C4-2B (cell line): Measurements from ENCODE around the gene SYNJ2.

Source experiments
- H3K27ac ChIP-seq: fragments of 450-650 bp; 2 replicates; pipeline ENCODE4 v1.5.1; 2017
- ZFX ChIP-seq: fragments of 450-650 bp; IDR thresholded peaks from 2 replicates; pipeline ENCODE4 v1.6.1; 2017
- TF ChIP-seq, protein P1 (sequence below): fragments of 450-650 bp; conservative IDR thresholded peaks from 2 replicates; pipeline ENCODE4 v1.5.1; 2017; ENCODE audit warnings: mild to moderate bottlenecking

Gene SYNJ2

GRCh38 chr6:157991067-157991432 lies 9.4 kb downstream of the SYNJ2 start:
- no peak for TF ChIP-seq ZFX
- TF ChIP-seq, protein P1, sequence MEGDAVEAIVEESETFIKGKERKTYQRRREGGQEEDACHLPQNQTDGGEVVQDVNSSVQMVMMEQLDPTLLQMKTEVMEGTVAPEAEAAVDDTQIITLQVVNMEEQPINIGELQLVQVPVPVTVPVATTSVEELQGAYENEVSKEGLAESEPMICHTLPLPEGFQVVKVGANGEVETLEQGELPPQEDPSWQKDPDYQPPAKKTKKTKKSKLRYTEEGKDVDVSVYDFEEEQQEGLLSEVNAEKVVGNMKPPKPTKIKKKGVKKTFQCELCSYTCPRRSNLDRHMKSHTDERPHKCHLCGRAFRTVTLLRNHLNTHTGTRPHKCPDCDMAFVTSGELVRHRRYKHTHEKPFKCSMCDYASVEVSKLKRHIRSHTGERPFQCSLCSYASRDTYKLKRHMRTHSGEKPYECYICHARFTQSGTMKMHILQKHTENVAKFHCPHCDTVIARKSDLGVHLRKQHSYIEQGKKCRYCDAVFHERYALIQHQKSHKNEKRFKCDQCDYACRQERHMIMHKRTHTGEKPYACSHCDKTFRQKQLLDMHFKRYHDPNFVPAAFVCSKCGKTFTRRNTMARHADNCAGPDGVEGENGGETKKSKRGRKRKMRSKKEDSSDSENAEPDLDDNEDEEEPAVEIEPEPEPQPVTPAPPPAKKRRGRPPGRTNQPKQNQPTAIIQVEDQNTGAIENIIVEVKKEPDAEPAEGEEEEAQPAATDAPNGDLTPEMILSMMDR: no peak
- peak overlapping the region; percentile 77 for H3K27ac ChIP-seq

GRCh38 chr6:157993076-157993475 lies 11.4 kb downstream of the SYNJ2 start:
- TF ChIP-seq ZFX: no peak
- TF ChIP-seq, protein P1: no peak
- H3K27ac ChIP-seq: no peak overlapping the region

DNA sequence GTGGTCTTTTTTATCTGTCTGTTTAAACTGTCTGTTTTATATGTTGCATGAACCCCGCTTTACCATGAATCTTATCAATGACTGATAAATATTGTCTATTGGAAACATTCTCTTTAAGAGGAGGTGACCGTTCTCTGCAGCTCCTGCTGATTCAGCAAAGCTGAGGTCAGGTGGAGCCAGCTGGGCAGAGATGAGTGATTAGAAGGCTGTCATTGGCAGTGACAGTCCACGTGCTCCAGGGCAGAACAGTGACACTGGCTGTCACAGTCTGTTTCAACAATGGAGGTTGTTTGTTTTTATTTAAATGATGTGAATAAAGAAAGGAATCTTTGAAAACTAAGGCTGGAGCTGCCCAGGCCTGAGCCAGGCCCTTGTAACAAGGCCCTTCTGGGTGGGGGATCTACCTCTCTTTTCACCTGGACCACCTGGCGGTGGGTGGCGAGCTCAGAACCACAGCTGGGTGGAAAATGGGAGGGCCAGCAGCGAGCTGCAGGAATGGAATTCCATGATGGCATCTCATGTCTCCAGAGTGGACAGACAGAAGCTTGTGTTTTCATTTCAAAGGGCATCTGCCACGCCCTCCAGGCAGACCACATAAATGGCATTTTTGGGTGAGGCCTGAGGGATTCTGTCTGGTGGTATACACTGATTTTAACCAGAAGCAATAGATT lies 12.6 kb downstream of the SYNJ2 start:
- no peak overlapping the region for H3K27ac ChIP-seq
- TF ChIP-seq ZFX: no peak
- TF ChIP-seq, protein P1: no peak

- no peak for TF ChIP-seq ZFX
- TF ChIP-seq, protein P1: no peak
- H3K27ac ChIP-seq: no peak overlapping the region
Observed at GRCh38 chr6:157995458-157995857, 13.8 kb downstream of the SYNJ2 start.

- no peak overlapping the region for H3K27ac ChIP-seq
- TF ChIP-seq ZFX: no peak
- TF ChIP-seq, protein P1: no peak
Observed at GRCh38 chr6:157996201-157996712, 14.6 kb downstream of the SYNJ2 start.

- TF ChIP-seq, protein P1: no peak
- no peak for TF ChIP-seq ZFX
- H3K27ac ChIP-seq: no peak overlapping the region
Observed at GRCh38 chr6:157996918-157997702, 15.4 kb downstream of the SYNJ2 start.

DNA sequence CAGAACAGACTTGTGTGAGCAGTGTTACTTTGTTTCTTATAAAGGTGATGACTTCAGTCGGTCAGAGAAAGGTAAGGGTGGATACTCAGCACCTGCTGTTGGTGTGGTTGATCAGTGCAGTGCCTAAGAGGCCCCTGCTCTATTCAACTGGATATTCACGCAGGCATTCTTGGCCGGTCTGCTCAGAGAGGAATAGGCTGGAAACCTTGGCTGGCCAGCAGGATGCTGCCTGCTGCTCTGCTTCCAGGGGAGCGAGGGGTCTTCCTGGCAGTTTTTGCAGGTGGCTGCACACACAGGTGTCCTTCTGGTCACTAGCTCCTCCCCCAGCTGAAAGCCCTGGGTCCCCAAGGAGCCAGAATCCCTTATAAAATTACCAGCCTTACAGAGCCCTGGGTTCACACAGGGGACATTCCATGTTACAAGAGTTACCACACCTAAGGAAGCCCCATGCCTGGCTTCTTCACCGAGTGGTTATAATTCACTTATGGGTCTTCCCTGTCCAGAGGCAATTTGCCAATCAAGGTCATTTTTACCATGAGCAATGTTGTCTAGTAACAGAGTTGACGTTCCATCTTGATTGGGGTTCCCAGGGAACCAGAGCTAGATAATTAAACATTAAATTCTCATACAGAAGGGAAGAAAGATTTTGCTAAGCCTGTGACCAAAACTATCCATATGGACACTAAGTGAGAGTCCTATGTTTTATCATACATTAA lies 16.4 kb downstream of the SYNJ2 start:
- no peak overlapping the region for H3K27ac ChIP-seq
- TF ChIP-seq ZFX: no peak
- TF ChIP-seq, protein P1: no peak
